ENCODE results near the gene C1orf21. TPM values are rescaled to one million over a fixed set of nuclear protein-coding genes. Genes with fewer than 3 reads are reported as not detected.

Gene C1orf21
- total and polyA plus RNA-seq, 2 of the 4 experiments (the other 2 are of a cell fraction), result 6.4 to 9.9 TPM

DNA sequence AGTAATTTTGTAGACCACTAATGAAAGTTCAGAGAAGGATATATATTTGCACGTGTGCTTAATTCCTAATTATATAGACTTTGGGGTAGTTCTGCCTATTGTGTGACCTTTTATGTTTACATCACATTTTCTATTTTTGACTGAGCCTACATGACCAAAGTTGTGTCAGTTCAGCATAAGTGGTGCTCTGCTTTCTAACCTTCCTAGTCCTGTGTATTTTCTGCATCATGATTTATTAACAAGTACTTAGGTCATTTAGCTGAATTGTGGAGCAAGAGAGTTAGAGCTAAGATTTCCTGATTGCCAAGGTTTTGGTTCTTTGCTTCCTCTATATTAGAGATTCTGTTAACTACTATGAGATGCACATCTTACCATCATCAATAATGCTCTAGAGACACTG lies 176.0 kb downstream of the C1orf21 start:
- no peak overlapping the region for H2BK5ac ChIP-seq (ENCODE audit: low read depth, low read length, poor library complexity, severe bottlenecking)
- dilution Hi-C loops (cut with HindIII; ENCODE audit: low sequenced_read_pairs, unreplicated experiment) (no loop called here), in situ Hi-C loops (cut with MboI; ENCODE audit: low sequenced_read_pairs) (loop anchor here (25.0 kb wide), 1 partner anchor 476 kb away; no protein-coding TSS in a partner anchor), intact Hi-C loops (cut with micrococcal nuclease) (loop anchor here (2.0 to 5.0 kb wide), 4 partner anchors 99 to 488 kb away; partner anchors contain the start of gene C1orf21)
- H2BK15ac ChIP-seq (ENCODE audit: low read depth, low read length), result no peak overlapping the region
- H3K56ac ChIP-seq (ENCODE audit: extremely low read depth, insufficient read depth, low read length), result no peak overlapping the region
- no peak overlapping the region for H2AK9ac ChIP-seq (replicated peaks; ENCODE audit: low read depth, low read length, poor library complexity)
- ChIA-PET CTCF (interaction anchor here (0.6 to 1.4 kb wide), 6 partner anchors 8 to 321 kb away, joined by 3 to 11 read pairs (median 4); no protein-coding TSS in a partner anchor), POLR2A (ENCODE audit: unreplicated experiment) (no interaction called here)
- no TSS peak for BruUV-seq (replicated peaks)
- no peak overlapping the region for H4K91ac ChIP-seq (ENCODE audit: insufficient read depth, low read depth, low read length)
- no peak overlapping the region for H4K5ac ChIP-seq (ENCODE audit: low read depth, low read length)
- no peak overlapping the region for H3K4me2 ChIP-seq (ENCODE audit: low read depth, low read length)
- no peak for ATAC-seq (ENCODE audit: low read depth)
- no peak overlapping the region for H3K4ac ChIP-seq (ENCODE audit: low read depth, low read length)
- no peak overlapping the region for H3K9ac ChIP-seq (ENCODE audit: low read depth, low read length)
- H3K23ac ChIP-seq (ENCODE audit: low read depth, low read length), result no peak overlapping the region
- H3K14ac ChIP-seq (replicated peaks; ENCODE audit: low read depth, low read length), result no peak overlapping the region
- H4K8ac ChIP-seq (ENCODE audit: low read depth in 2 of 2, low read length in 2 of 2), result no peak overlapping the region
- H3K27ac ChIP-seq (ENCODE audit: insufficient read depth, low read length), result no peak overlapping the region
- H3K4me3 ChIP-seq (ENCODE audit: insufficient read depth, low read depth, low read length), result no peak overlapping the region
- no peak overlapping the region for H2BK120ac ChIP-seq (ENCODE audit: low read depth, low read length)
- H3K79me1 ChIP-seq (ENCODE audit: low read depth in 1 of 2, low read length in 2 of 2), result no peaks in the 10 kb centered on the region
- TF ChIP-seq MXI1 (IDR thresholded peaks at IDR 0.05; ENCODE audit: borderline replicate concordance, low read depth, low read length), result no peak
- TF ChIP-seq, protein P1, sequence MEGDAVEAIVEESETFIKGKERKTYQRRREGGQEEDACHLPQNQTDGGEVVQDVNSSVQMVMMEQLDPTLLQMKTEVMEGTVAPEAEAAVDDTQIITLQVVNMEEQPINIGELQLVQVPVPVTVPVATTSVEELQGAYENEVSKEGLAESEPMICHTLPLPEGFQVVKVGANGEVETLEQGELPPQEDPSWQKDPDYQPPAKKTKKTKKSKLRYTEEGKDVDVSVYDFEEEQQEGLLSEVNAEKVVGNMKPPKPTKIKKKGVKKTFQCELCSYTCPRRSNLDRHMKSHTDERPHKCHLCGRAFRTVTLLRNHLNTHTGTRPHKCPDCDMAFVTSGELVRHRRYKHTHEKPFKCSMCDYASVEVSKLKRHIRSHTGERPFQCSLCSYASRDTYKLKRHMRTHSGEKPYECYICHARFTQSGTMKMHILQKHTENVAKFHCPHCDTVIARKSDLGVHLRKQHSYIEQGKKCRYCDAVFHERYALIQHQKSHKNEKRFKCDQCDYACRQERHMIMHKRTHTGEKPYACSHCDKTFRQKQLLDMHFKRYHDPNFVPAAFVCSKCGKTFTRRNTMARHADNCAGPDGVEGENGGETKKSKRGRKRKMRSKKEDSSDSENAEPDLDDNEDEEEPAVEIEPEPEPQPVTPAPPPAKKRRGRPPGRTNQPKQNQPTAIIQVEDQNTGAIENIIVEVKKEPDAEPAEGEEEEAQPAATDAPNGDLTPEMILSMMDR (conservative IDR thresholded peaks at IDR 0.05; ENCODE audit: low read depth, low read length), result no peak
- no peak for TF ChIP-seq BHLHE40 (IDR thresholded peaks at IDR 0.05; ENCODE audit: low read depth, low read length)
- TF ChIP-seq CEBPB (IDR thresholded peaks at IDR 0.05; ENCODE audit: low read depth, low read length), result no peak
- TF ChIP-seq RAD21 (IDR thresholded peaks at IDR 0.05; ENCODE audit: low read length), result no peak
- peaks cover 3% of the 10 kb centered on the region; the same call in 1 of the 2 replicates for H3K4me1 ChIP-seq (ENCODE audit: control insufficient read depth, insufficient read depth, low read length)
- no peak overlapping the region for H3K18ac ChIP-seq (ENCODE audit: low read depth, low read length)
- peaks cover 6% of the 10 kb centered on the region; the same call in 1 of the 2 replicates for H3K9me1 ChIP-seq (ENCODE audit: insufficient read depth, low read length)
- WGBS, 2 experiments (ENCODE audit: extremely low coverage in 2 of 2, insufficient read length in 1 of 2), result no CpG with 5 or more reads among the region's 1 CpG
- no peak overlapping the region for H2AK5ac ChIP-seq (ENCODE audit: low read depth, low read length)
- no peak overlapping the region for H2AFZ ChIP-seq (replicated peaks; ENCODE audit: low read length, poor library complexity)
- no peak overlapping the region for H2BK20ac ChIP-seq (ENCODE audit: low read depth, low read length)
- H3K9me3 ChIP-seq (ENCODE audit: control insufficient read depth, insufficient read depth, low read length), result no peaks in the 10 kb centered on the region
- H3K27me3 ChIP-seq (ENCODE audit: control insufficient read depth, insufficient read depth, low read length), result no peaks in the 10 kb centered on the region
- H4K20me1 ChIP-seq (ENCODE audit: insufficient read depth, low read length), result no peaks in the 10 kb centered on the region
- no peak for DNase-seq
- H3K36me3 ChIP-seq (ENCODE audit: control insufficient read depth, insufficient read depth, low read length), result no peaks in the 10 kb centered on the region
